ENCODE data around the gene ZNG1E. TPM values are rescaled to one million over a fixed set of nuclear protein-coding genes. Genes with fewer than 3 reads are reported as not detected.
"Not testable (repeated sequence)": the region's sequence is repeated elsewhere in the genome, so short reads cannot be mapped to it uniquely, and the experiment has no call there.

The ZNG1E gene
- polyA plus RNA-seq, 1 donor (not counting 4 experiments of a cell fraction or from before 2014, with no cell fraction given) = 65.8 TPM

DNA sequence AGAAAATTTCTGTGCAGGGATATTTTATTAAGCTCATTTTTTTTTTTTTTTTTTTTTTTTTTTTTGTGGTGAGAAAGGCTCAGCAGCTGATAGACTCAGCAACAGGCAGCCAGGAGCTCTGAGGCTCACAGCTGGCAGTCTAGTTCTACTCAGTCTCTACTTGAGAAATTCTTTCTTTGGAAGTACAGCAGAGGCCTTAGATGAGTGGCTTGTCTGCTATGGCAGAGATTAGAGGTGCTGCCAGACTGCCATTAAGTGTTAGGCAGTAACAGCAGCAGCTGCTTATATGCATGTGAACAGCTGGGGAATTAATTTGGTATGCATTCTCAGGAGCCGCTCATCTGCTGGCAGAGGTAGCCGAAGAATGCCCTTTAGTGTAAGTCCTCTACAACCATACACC is 27.8 kb downstream of the ZNG1E start:
- H3K79me2 ChIP-seq (ENCODE audit: control insufficient read depth, insufficient read depth, low read length); FAIRE-seq; H3K27me3 ChIP-seq (ENCODE audit: control insufficient read depth, extremely low read depth, insufficient read depth, low read length); H3K4me1 ChIP-seq (ENCODE audit: control insufficient read depth, extremely low read depth, insufficient read depth, low read length); H2AFZ ChIP-seq (ENCODE audit: control insufficient read depth, low read length); dilution Hi-C loops (cut with MboI; ENCODE audit: extremely low pct_ligation_motif_present, low sequenced_read_pairs); H3K4me2 ChIP-seq (ENCODE audit: control insufficient read depth, extremely low read depth, insufficient read depth, low read depth, low read length); H3K9me3 ChIP-seq (ENCODE audit: control insufficient read depth, low read depth, low read length); H3K9ac ChIP-seq (ENCODE audit: control insufficient read depth, extremely low read depth, insufficient read depth, low read length); H3K9me1 ChIP-seq (ENCODE audit: control insufficient read depth, extremely low read depth, insufficient read depth, low read length); H3K4me3 ChIP-seq (ENCODE audit: control insufficient read depth in 2 of 3, extremely low read depth in 1 of 3, insufficient read depth in 2 of 3, low read depth in 1 of 3, low read length in 3 of 3); H3K27ac ChIP-seq (ENCODE audit: control insufficient read depth, insufficient read depth, low read length); H3K36me3 ChIP-seq (ENCODE audit: control insufficient read depth in 2 of 2, extremely low read depth in 1 of 2, insufficient read depth in 2 of 2, low read length in 2 of 2); H4K20me1 ChIP-seq (ENCODE audit: control insufficient read depth, extremely low read depth, insufficient read depth, low read length); DNase-seq (ENCODE audit: low read depth, low spot score): not testable (repeated sequence)

DNA sequence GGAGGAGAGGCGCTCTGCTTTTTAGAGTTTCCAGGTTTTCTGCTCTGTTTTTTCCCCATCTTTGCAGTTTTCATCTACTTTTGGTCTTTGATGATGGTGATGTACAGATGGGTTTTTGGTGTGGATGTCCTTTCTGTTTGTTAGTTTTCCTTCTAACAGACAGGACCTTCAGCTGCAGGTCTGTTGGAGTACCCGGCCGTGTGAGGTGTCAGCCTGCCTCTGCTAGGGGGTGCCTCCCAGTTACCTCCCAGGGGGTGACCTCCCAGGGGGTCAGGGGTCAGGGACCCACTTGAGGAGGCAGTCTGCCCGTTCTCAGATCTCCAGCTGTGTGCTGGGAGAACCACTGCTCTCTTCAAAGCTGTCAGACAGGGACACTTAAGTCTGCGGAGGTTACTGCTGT is 38.7 kb downstream of the ZNG1E start:
- H4K20me1 ChIP-seq (ENCODE audit: control insufficient read depth, extremely low read depth, insufficient read depth, low read length); DNase-seq (ENCODE audit: low read depth, low spot score); H3K4me3 ChIP-seq (ENCODE audit: control insufficient read depth in 2 of 3, extremely low read depth in 1 of 3, insufficient read depth in 2 of 3, low read depth in 1 of 3, low read length in 3 of 3); H2AFZ ChIP-seq (ENCODE audit: control insufficient read depth, low read length); dilution Hi-C loops (cut with MboI; ENCODE audit: extremely low pct_ligation_motif_present, low sequenced_read_pairs); H3K36me3 ChIP-seq (ENCODE audit: control insufficient read depth in 2 of 2, extremely low read depth in 1 of 2, insufficient read depth in 2 of 2, low read length in 2 of 2); H3K9ac ChIP-seq (ENCODE audit: control insufficient read depth, extremely low read depth, insufficient read depth, low read length); FAIRE-seq; H3K4me2 ChIP-seq (ENCODE audit: control insufficient read depth, extremely low read depth, insufficient read depth, low read depth, low read length); H3K27me3 ChIP-seq (ENCODE audit: control insufficient read depth, extremely low read depth, insufficient read depth, low read length); H3K27ac ChIP-seq (ENCODE audit: control insufficient read depth, insufficient read depth, low read length); H3K9me1 ChIP-seq (ENCODE audit: control insufficient read depth, extremely low read depth, insufficient read depth, low read length); H3K79me2 ChIP-seq (ENCODE audit: control insufficient read depth, insufficient read depth, low read length); H3K4me1 ChIP-seq (ENCODE audit: control insufficient read depth, extremely low read depth, insufficient read depth, low read length); H3K9me3 ChIP-seq (ENCODE audit: control insufficient read depth, low read depth, low read length): not testable (repeated sequence)

- DNase-seq (ENCODE audit: low read depth, low spot score); H3K4me1 ChIP-seq (ENCODE audit: control insufficient read depth, extremely low read depth, insufficient read depth, low read length); H4K20me1 ChIP-seq (ENCODE audit: control insufficient read depth, extremely low read depth, insufficient read depth, low read length); H3K36me3 ChIP-seq (ENCODE audit: control insufficient read depth in 2 of 2, extremely low read depth in 1 of 2, insufficient read depth in 2 of 2, low read length in 2 of 2); H3K4me3 ChIP-seq (ENCODE audit: control insufficient read depth in 2 of 3, extremely low read depth in 1 of 3, insufficient read depth in 2 of 3, low read depth in 1 of 3, low read length in 3 of 3); H3K27me3 ChIP-seq (ENCODE audit: control insufficient read depth, extremely low read depth, insufficient read depth, low read length); H3K9ac ChIP-seq (ENCODE audit: control insufficient read depth, extremely low read depth, insufficient read depth, low read length); H2AFZ ChIP-seq (ENCODE audit: control insufficient read depth, low read length); H3K79me2 ChIP-seq (ENCODE audit: control insufficient read depth, insufficient read depth, low read length); H3K9me3 ChIP-seq (ENCODE audit: control insufficient read depth, low read depth, low read length); dilution Hi-C loops (cut with MboI; ENCODE audit: extremely low pct_ligation_motif_present, low sequenced_read_pairs); H3K9me1 ChIP-seq (ENCODE audit: control insufficient read depth, extremely low read depth, insufficient read depth, low read length); H3K27ac ChIP-seq (ENCODE audit: control insufficient read depth, insufficient read depth, low read length); FAIRE-seq; H3K4me2 ChIP-seq (ENCODE audit: control insufficient read depth, extremely low read depth, insufficient read depth, low read depth, low read length): not testable (repeated sequence)
Observed at GRCh38 chr9:65737096-65737564, 61.4 kb downstream of the ZNG1E start, which contains the start of gene FOXD4L4. TSS of gene FOXD4L4 (plus strand) at chr9:65737146. CDS start at chr9:65737146, 0 bp downstream.

GRCh38 chr9:65738133-65738532 is 62.4 kb downstream of the ZNG1E start:
- H3K36me3 ChIP-seq (ENCODE audit: control insufficient read depth in 2 of 2, extremely low read depth in 1 of 2, insufficient read depth in 2 of 2, low read length in 2 of 2); H3K9ac ChIP-seq (ENCODE audit: control insufficient read depth, extremely low read depth, insufficient read depth, low read length); FAIRE-seq; DNase-seq (ENCODE audit: low read depth, low spot score); H3K79me2 ChIP-seq (ENCODE audit: control insufficient read depth, insufficient read depth, low read length); H3K4me2 ChIP-seq (ENCODE audit: control insufficient read depth, extremely low read depth, insufficient read depth, low read depth, low read length); H3K9me3 ChIP-seq (ENCODE audit: control insufficient read depth, low read depth, low read length); H3K4me3 ChIP-seq (ENCODE audit: control insufficient read depth in 2 of 3, extremely low read depth in 1 of 3, insufficient read depth in 2 of 3, low read depth in 1 of 3, low read length in 3 of 3); dilution Hi-C loops (cut with MboI; ENCODE audit: extremely low pct_ligation_motif_present, low sequenced_read_pairs); H3K27me3 ChIP-seq (ENCODE audit: control insufficient read depth, extremely low read depth, insufficient read depth, low read length); H2AFZ ChIP-seq (ENCODE audit: control insufficient read depth, low read length); H3K9me1 ChIP-seq (ENCODE audit: control insufficient read depth, extremely low read depth, insufficient read depth, low read length); H3K4me1 ChIP-seq (ENCODE audit: control insufficient read depth, extremely low read depth, insufficient read depth, low read length); H4K20me1 ChIP-seq (ENCODE audit: control insufficient read depth, extremely low read depth, insufficient read depth, low read length); H3K27ac ChIP-seq (ENCODE audit: control insufficient read depth, insufficient read depth, low read length): not testable (repeated sequence)

Measured in keratinocyte (primary cell).